DOHH2 (cell line): ENCODE measurements around the gene FNDC3B.

Experiments
- CTCF ChIP-seq: fragments of 200-600 bp; sonication (generic); IDR thresholded peaks from one replicate; pipeline ENCODE4 v1.5.1; 2014; ENCODE audit warnings: antibody characterized with exemption, mild to moderate bottlenecking, low read depth, low read length; ENCODE audit not compliant: poor library complexity, severe bottlenecking
- EZH2phosphoT487 ChIP-seq: fragments of 200-600 bp; sonication (generic); IDR thresholded peaks from 2 replicates; pipeline ENCODE4 v1.6.1; 2017; ENCODE audit warnings: borderline replicate concordance, mild to moderate bottlenecking, antibody characterized with exemption, low read length, moderate library complexity, mixed read lengths

DNA sequence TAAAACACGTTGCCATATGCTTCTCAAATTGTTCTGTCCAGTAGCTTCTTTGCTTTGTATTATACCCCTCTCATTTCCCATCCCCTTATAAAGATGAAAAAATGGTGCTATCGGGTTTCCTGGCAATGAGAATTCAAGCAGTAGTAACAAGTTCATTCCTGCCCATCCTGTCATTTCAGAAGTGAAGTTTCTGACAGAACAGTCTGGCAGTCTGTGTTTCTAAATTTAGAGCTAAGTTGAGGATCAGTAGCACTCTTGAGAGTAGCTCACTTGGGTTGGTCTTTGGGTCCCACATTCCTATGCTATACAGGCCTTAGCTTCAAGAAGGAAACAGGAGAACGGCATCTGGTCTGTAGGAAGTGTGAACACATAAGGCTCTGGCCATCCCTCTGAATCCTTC, 274.3 kb downstream of the FNDC3B start:
- TF ChIP-seq CTCF (no peak), EZH2phosphoT487 (no peak)
